ENCODE measurements around the gene AFG1L.

GRCh38 chr6:108564178-108564577, 269.3 kb downstream of the AFG1L start:
- no peak for TF ChIP-seq CTCF (IDR thresholded peaks at IDR 0.05)
- no peak for TF ChIP-seq POLR2A (IDR thresholded peaks at IDR 0.05)

Data from heart left ventricle (tissue), 13 donors.